ENCODE measurements around the gene TTC28. TPM values are rescaled to one million over a fixed set of nuclear protein-coding genes. Genes with fewer than 3 reads are reported as not detected.

Gene TTC28
- total RNA-seq, 2 donors from 2014 or later: 0.03 to 0.28 TPM

GRCh38 chr22:28329186-28330073 is 350.2 kb downstream of the TTC28 start:
- H3K36me3 Mint-ChIP-seq (ENCODE audit: low read depth): no peaks in the 10 kb centered on the region
- H3K9me3 Mint-ChIP-seq: no peaks in the 10 kb centered on the region
- no peaks in the 10 kb centered on the region for H3K4me1 Mint-ChIP-seq
- H3K27ac Mint-ChIP-seq: no peak overlapping the region
- H3K27me3 Mint-ChIP-seq: peaks cover 9% of the 10 kb centered on the region
- H3K4me3 Mint-ChIP-seq: no peak overlapping the region
- ATAC-seq (replicated peaks): no peak

- Mint-ChIP-seq H3K27ac (no peak overlapping the region), H3K4me1 (no peaks in the 10 kb centered on the region), H3K4me3 (no peak overlapping the region), H3K27me3 (peaks cover 13% of the 10 kb centered on the region), H3K36me3 (ENCODE audit: low read depth) (no peaks in the 10 kb centered on the region), H3K9me3 (no peaks in the 10 kb centered on the region)
- no peak for ATAC-seq (replicated peaks)
Measured at GRCh38 chr22:28328756-28329155, 350.9 kb downstream of the TTC28 start.

GRCh38 chr22:28316014-28316413 is 363.6 kb downstream of the TTC28 start:
- Mint-ChIP-seq H3K27ac (no peak overlapping the region), H3K36me3 (ENCODE audit: low read depth) (no peaks in the 10 kb centered on the region), H3K27me3 (no peaks in the 10 kb centered on the region), H3K9me3 (no peaks in the 10 kb centered on the region), H3K4me1 (no peaks in the 10 kb centered on the region), H3K4me3 (no peak overlapping the region)
- no peak for ATAC-seq (replicated peaks)

- Mint-ChIP-seq H3K4me1 (no peaks in the 10 kb centered on the region), H3K36me3 (ENCODE audit: low read depth) (no peaks in the 10 kb centered on the region), H3K27me3 (peaks cover 2% of the 10 kb centered on the region), H3K4me3 (no peak overlapping the region), H3K9me3 (no peaks in the 10 kb centered on the region), H3K27ac (no peak overlapping the region)
- ATAC-seq (replicated peaks): no peak
Measured at GRCh38 chr22:28314959-28315358, 364.7 kb downstream of the TTC28 start.

GRCh38 chr22:28310299-28310698 is 369.3 kb downstream of the TTC28 start:
- H3K9me3 Mint-ChIP-seq: no peaks in the 10 kb centered on the region
- no peaks in the 10 kb centered on the region for H3K4me1 Mint-ChIP-seq
- no peak overlapping the region for H3K27ac Mint-ChIP-seq
- peaks cover 11% of the 10 kb centered on the region for H3K27me3 Mint-ChIP-seq
- H3K36me3 Mint-ChIP-seq (ENCODE audit: low read depth): no peaks in the 10 kb centered on the region
- no peak for ATAC-seq (replicated peaks)
- no peak overlapping the region for H3K4me3 Mint-ChIP-seq

GRCh38 chr22:28299753-28300152 is 379.9 kb downstream of the TTC28 start:
- Mint-ChIP-seq H3K9me3 (no peaks in the 10 kb centered on the region), H3K36me3 (ENCODE audit: low read depth) (no peaks in the 10 kb centered on the region), H3K4me3 (no peak overlapping the region), H3K4me1 (no peaks in the 10 kb centered on the region), H3K27me3 (peaks cover 15% of the 10 kb centered on the region), H3K27ac (no peak overlapping the region)
- ATAC-seq (replicated peaks): no peak

- Mint-ChIP-seq H3K27me3 (peaks cover 15% of the 10 kb centered on the region), H3K4me1 (no peaks in the 10 kb centered on the region), H3K36me3 (ENCODE audit: low read depth) (no peaks in the 10 kb centered on the region), H3K4me3 (no peak overlapping the region), H3K27ac (no peak overlapping the region), H3K9me3 (no peaks in the 10 kb centered on the region)
- ATAC-seq (replicated peaks): no peak
Measured at GRCh38 chr22:28299309-28299708, 380.3 kb downstream of the TTC28 start.

- Mint-ChIP-seq H3K27me3 (peaks cover 19% of the 10 kb centered on the region), H3K4me1 (no peaks in the 10 kb centered on the region), H3K9me3 (no peaks in the 10 kb centered on the region), H3K4me3 (no peak overlapping the region), H3K36me3 (ENCODE audit: low read depth) (no peaks in the 10 kb centered on the region), H3K27ac (no peak overlapping the region)
- ATAC-seq (replicated peaks): no peak
Measured at GRCh38 chr22:28297504-28297903, 382.1 kb downstream of the TTC28 start.

- H3K9me3 Mint-ChIP-seq: no peaks in the 10 kb centered on the region
- no peaks in the 10 kb centered on the region for H3K4me1 Mint-ChIP-seq
- H3K27me3 Mint-ChIP-seq: peaks cover 19% of the 10 kb centered on the region
- ATAC-seq (replicated peaks): no peak
- no peaks in the 10 kb centered on the region for H3K36me3 Mint-ChIP-seq (ENCODE audit: low read depth)
- H3K4me3 Mint-ChIP-seq: no peak overlapping the region
- no peak overlapping the region for H3K27ac Mint-ChIP-seq
Measured at GRCh38 chr22:28296452-28296851, 383.2 kb downstream of the TTC28 start.

GRCh38 chr22:28283068-28283654 is 396.5 kb downstream of the TTC28 start:
- no peaks in the 10 kb centered on the region for H3K36me3 Mint-ChIP-seq (ENCODE audit: low read depth)
- no peak overlapping the region for H3K27ac Mint-ChIP-seq
- H3K27me3 Mint-ChIP-seq: no peaks in the 10 kb centered on the region
- no peak for ATAC-seq (replicated peaks)
- H3K4me1 Mint-ChIP-seq: no peaks in the 10 kb centered on the region
- H3K9me3 Mint-ChIP-seq: no peaks in the 10 kb centered on the region
- H3K4me3 Mint-ChIP-seq: no peak overlapping the region

GRCh38 chr22:28282405-28283067 is 397.1 kb downstream of the TTC28 start:
- Mint-ChIP-seq H3K4me3 (no peak overlapping the region), H3K4me1 (no peaks in the 10 kb centered on the region), H3K27me3 (peaks cover 3% of the 10 kb centered on the region), H3K36me3 (ENCODE audit: low read depth) (no peaks in the 10 kb centered on the region), H3K27ac (no peak overlapping the region), H3K9me3 (no peaks in the 10 kb centered on the region)
- ATAC-seq (replicated peaks): no peak

GRCh38 chr22:28279888-28280287 is 399.8 kb downstream of the TTC28 start:
- ATAC-seq (replicated peaks): no peak
- Mint-ChIP-seq H3K4me1 (no peaks in the 10 kb centered on the region), H3K36me3 (ENCODE audit: low read depth) (no peaks in the 10 kb centered on the region), H3K9me3 (no peaks in the 10 kb centered on the region), H3K27ac (no peak overlapping the region), H3K27me3 (peaks cover 4% of the 10 kb centered on the region), H3K4me3 (no peak overlapping the region)

GRCh38 chr22:28269277-28269676 is 410.4 kb downstream of the TTC28 start:
- Mint-ChIP-seq H3K4me1 (no peaks in the 10 kb centered on the region), H3K36me3 (ENCODE audit: low read depth) (no peaks in the 10 kb centered on the region), H3K27ac (no peak overlapping the region), H3K9me3 (no peaks in the 10 kb centered on the region), H3K27me3 (peaks cover 12% of the 10 kb centered on the region), H3K4me3 (no peak overlapping the region)
- no peak for ATAC-seq (replicated peaks)

GRCh38 chr22:28268850-28269249 is 410.8 kb downstream of the TTC28 start:
- Mint-ChIP-seq H3K4me1 (no peaks in the 10 kb centered on the region), H3K27me3 (peaks cover 12% of the 10 kb centered on the region), H3K27ac (no peak overlapping the region), H3K4me3 (no peak overlapping the region), H3K36me3 (ENCODE audit: low read depth) (no peaks in the 10 kb centered on the region), H3K9me3 (no peaks in the 10 kb centered on the region)
- ATAC-seq (replicated peaks): no peak

- Mint-ChIP-seq H3K36me3 (ENCODE audit: low read depth) (no peaks in the 10 kb centered on the region), H3K4me1 (no peaks in the 10 kb centered on the region), H3K27me3 (peaks cover 13% of the 10 kb centered on the region), H3K4me3 (no peak overlapping the region), H3K27ac (no peak overlapping the region), H3K9me3 (no peaks in the 10 kb centered on the region)
- no peak for ATAC-seq (replicated peaks)
Measured at GRCh38 chr22:28268171-28268570, 411.5 kb downstream of the TTC28 start.

All from activated T-helper 17 cell treated with anti-CD3 and anti-CD28 coated beads, Interleukin-2, amount 50 U/mL, for 72 hours (primary cell).